ENCODE results near the gene BHLHE23. TPM values are rescaled to one million over a fixed set of nuclear protein-coding genes. Genes with fewer than 3 reads are reported as not detected.

BHLHE23 gene
- total and polyA plus RNA-seq, 11 donors: not detected

- ATAC-seq: no peak
- WGBS, 4 donors: 15 to 44% (median 23%) methylated on average over 26 to 30 of the region's 30 CpGs
- TF ChIP-seq CTCF (IDR thresholded peaks at IDR 0.05): no peak
- no peak for TF ChIP-seq POLR2A (IDR thresholded peaks at IDR 0.05)
- peaks cover 58 to 98% (median 84%) of the 10 kb centered on the region in 9 donors for H3K27me3 ChIP-seq
- no peaks in the 10 kb centered on the region for H3K36me3 ChIP-seq
- no peak for DNase-seq
- no peak overlapping the region for H3K27ac ChIP-seq
- peak overlapping the region in 2 of 12 donors; percentile 17 to 26 for H3K4me3 ChIP-seq
- intact Hi-C loops (cut with DNase I): loop anchor here (1.0 to 10.0 kb wide), 12 partner anchors 37 to 335 kb away; no protein-coding TSS in a partner anchor
- peaks cover 0 to 21% (median 11%) of the 10 kb centered on the region in 12 donors for H3K9me3 ChIP-seq
- peaks cover 0 to 37% (median 17%) of the 10 kb centered on the region in 12 donors for H3K4me1 ChIP-seq
Measured at GRCh38 chr20:63009988-63010769, 3.4 kb upstream of the BHLHE23 start.

GRCh38 chr20:63009045-63009961, 2.5 kb upstream of the BHLHE23 start:
- H3K27me3 ChIP-seq: peaks cover 61 to 98% (median 88%) of the 10 kb centered on the region in 9 donors
- peaks cover 0 to 21% (median 11%) of the 10 kb centered on the region in 12 donors for H3K9me3 ChIP-seq
- no peak overlapping the region for H3K27ac ChIP-seq
- no peaks in the 10 kb centered on the region for H3K36me3 ChIP-seq
- peak overlapping the region in 4 of 12 donors; percentile 1 to 34 (median 20) for H3K4me3 ChIP-seq
- H3K4me1 ChIP-seq: peaks cover 0 to 43% (median 17%) of the 10 kb centered on the region in 12 donors
- peak in 3 of 4 donors; percentile 76 to 90 (median 83) for ATAC-seq
- peak; percentile 55 to 87 (median 69) for DNase-seq
- WGBS, 4 donors: 2 to 7% (median 6%) methylated on average over 11 to 54 of the region's 54 CpGs
- intact Hi-C loops (cut with DNase I): loop anchor here (1.0 to 10.0 kb wide), 12 partner anchors 37 to 335 kb away; no protein-coding TSS in a partner anchor
- TF ChIP-seq CTCF (IDR thresholded peaks at IDR 0.05): peak; percentile 89 to 98 (median 95)
- no peak for TF ChIP-seq POLR2A (IDR thresholded peaks at IDR 0.05)

GRCh38 chr20:63008541-63009044, 1.8 kb upstream of the BHLHE23 start:
- WGBS, 4 donors: 8 to 15% (median 13%) methylated on average over 18 to 21 of the region's 21 CpGs
- TF ChIP-seq CTCF (IDR thresholded peaks at IDR 0.05) (no peak), POLR2A (IDR thresholded peaks at IDR 0.05) (no peak)
- Histone ChIP-seq H3K27me3 (peaks cover 65 to 98% (median 92%) of the 10 kb centered on the region in 9 donors), H3K9me3 (peaks cover 0 to 14% (median 8%) of the 10 kb centered on the region in 12 donors), H3K4me3 (peak overlapping the region in 3 of 12 donors; percentile 1 to 34 (median 24)), H3K27ac (no peak overlapping the region), H3K36me3 (no peaks in the 10 kb centered on the region), H3K4me1 (peaks cover 0 to 43% (median 17%) of the 10 kb centered on the region in 12 donors)
- peak in 1 of 4 donors; percentile 18 for ATAC-seq
- DNase-seq: no peak
- intact Hi-C loops (cut with DNase I): loop anchor here (1.0 to 10.0 kb wide), 12 partner anchors 36 to 334 kb away; no protein-coding TSS in a partner anchor

Data from heart left ventricle (tissue), 16 donors.